Stimulated activated naive CD4-positive, alpha-beta T cell treated with Interleukin-2 at 50 U/mL for 16 hours (primary cell): Measurements from ENCODE around the gene LIPC.

ENCODE experiments used
- DNase-seq: peaks from one replicate; lab custom pipeline; 2025; lab: John Stamatoyannopoulos, UW

LIPC gene

GRCh38 chr15:58431221-58432149 lies at the start of gene LIPC:
LIPC (plus strand) TSS chr15:58431991; CDS start chr15:58432033, 42 bp downstream.
- no peak for DNase-seq

GRCh38 chr15:58383876-58384275 lies 47.9 kb upstream of the LIPC start:
- DNase-seq, result peak; percentile 6

GRCh38 chr15:58384667-58385066 lies 47.1 kb upstream of the LIPC start:
- no peak for DNase-seq

GRCh38 chr15:58386081-58386480 lies 45.7 kb upstream of the LIPC start:
- no peak for DNase-seq

- no peak for DNase-seq
Observed at GRCh38 chr15:58386641-58387040, 45.1 kb upstream of the LIPC start.

- DNase-seq, result no peak
Observed at GRCh38 chr15:58387130-58387529, 44.7 kb upstream of the LIPC start.

GRCh38 chr15:58388211-58388610 lies 43.6 kb upstream of the LIPC start:
- no peak for DNase-seq

- DNase-seq, result no peak
Observed at GRCh38 chr15:58390118-58390517, 41.7 kb upstream of the LIPC start.

- no peak for DNase-seq
Observed at GRCh38 chr15:58390655-58391054, 41.1 kb upstream of the LIPC start.

- DNase-seq, result no peak
Observed at GRCh38 chr15:58391088-58391487, 40.7 kb upstream of the LIPC start.

GRCh38 chr15:58392141-58392540 lies 39.6 kb upstream of the LIPC start:
- no peak for DNase-seq

- no peak for DNase-seq
Observed at GRCh38 chr15:58392611-58393161, 39.1 kb upstream of the LIPC start.

- no peak for DNase-seq
Observed at GRCh38 chr15:58393241-58393662, 38.5 kb upstream of the LIPC start.

- DNase-seq, result no peak
Observed at GRCh38 chr15:58396181-58396580, 35.6 kb upstream of the LIPC start.

GRCh38 chr15:58398071-58398470 lies 33.7 kb upstream of the LIPC start:
- DNase-seq, result no peak

- no peak for DNase-seq
Observed at GRCh38 chr15:58398643-58399042, 33.1 kb upstream of the LIPC start.

GRCh38 chr15:58399739-58400138 lies 32.1 kb upstream of the LIPC start:
- no peak for DNase-seq

GRCh38 chr15:58401276-58401675 lies 30.5 kb upstream of the LIPC start:
- DNase-seq, result no peak

GRCh38 chr15:58401991-58402649 lies 29.7 kb upstream of the LIPC start:
- DNase-seq, result no peak

GRCh38 chr15:58403581-58403980 lies 28.2 kb upstream of the LIPC start:
- DNase-seq, result no peak

- DNase-seq, result no peak
Observed at GRCh38 chr15:58404020-58404419, 27.8 kb upstream of the LIPC start.

GRCh38 chr15:58404722-58405121 lies 27.1 kb upstream of the LIPC start:
- DNase-seq, result no peak

- DNase-seq, result no peak
Observed at GRCh38 chr15:58405865-58406264, 25.9 kb upstream of the LIPC start.
